T-helper 1 cell treated with Interleukin-12 subunit alpha and Interleukin-12 subunit beta and Interleukin-4 antibody, amounts not matched to agents 30 μg/mL and 1 μg/mL, for 36 hours (primary cell): Measurements from ENCODE around the gene GRAP2.
A peak's percentile ranks its signal among the peaks of the same experiment; 100 is the strongest.

Experiments used
- H3K27ac Mint-ChIP-seq: one replicate; pipeline ENCODE4 v1.8.0; 2021; ENCODE audit warnings: mild to moderate bottlenecking, mixed read lengths
- H3K27me3 Mint-ChIP-seq: one replicate; pipeline ENCODE4 v1.8.0; 2021; ENCODE audit warnings: low read depth, mixed read lengths
- H3K36me3 Mint-ChIP-seq: one replicate; pipeline ENCODE4 v1.8.0; 2021; ENCODE audit warnings: low read depth, mixed read lengths
- H3K4me1 Mint-ChIP-seq: one replicate; pipeline ENCODE4 v1.8.0; 2021; ENCODE audit warnings: low read depth, mixed read lengths
- H3K4me3 Mint-ChIP-seq: one replicate; pipeline ENCODE4 v1.8.0; 2021; ENCODE audit warnings: mild to moderate bottlenecking, moderate library complexity, mixed read lengths
- H3K9me3 Mint-ChIP-seq: one replicate; pipeline ENCODE4 v1.8.0; 2021; ENCODE audit warnings: mixed read lengths

Gene GRAP2

DNA sequence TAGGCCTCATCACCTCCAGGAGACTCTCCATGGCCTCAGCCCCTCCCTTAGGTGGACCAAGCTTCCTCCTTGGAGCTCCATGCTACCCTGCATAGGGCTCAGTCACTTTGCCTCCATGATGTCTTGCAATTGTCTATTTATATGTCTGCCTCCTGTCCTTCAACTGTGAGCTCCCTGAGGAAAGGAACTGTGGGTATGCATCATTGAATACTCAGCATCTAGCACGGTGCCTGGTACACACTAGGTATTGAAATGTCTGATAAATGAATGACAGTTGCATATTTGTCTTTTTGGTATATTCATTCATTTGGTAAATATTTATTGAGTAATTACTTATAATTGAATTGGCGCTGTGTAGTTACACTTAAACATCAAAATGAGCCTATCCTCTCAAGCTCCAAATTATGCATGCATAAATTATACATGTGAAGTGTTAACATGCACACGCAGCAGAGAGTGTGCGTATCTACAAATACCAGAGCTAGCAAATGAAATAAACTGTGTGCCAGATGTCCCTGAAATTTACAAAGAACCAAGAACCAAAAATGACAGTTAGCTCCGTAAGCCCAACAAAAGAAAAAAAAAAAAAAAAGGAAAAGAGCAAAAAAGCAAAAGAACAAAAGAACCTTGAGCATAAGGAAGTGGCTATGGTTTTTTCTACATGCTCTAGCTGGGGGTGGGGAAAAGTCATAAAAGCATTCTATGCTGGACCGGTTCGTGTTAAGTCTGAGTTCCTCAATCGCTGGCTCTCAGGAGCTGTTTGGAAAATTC lies 25.2 kb downstream of the GRAP2 start:
- Mint-ChIP-seq H3K27me3 (no peaks in the 10 kb centered on the region), H3K27ac (peak overlapping the region; percentile 82), H3K4me1 (peaks cover 43% of the 10 kb centered on the region), H3K9me3 (no peaks in the 10 kb centered on the region), H3K36me3 (peaks cover 35% of the 10 kb centered on the region), H3K4me3 (no peak overlapping the region)

DNA sequence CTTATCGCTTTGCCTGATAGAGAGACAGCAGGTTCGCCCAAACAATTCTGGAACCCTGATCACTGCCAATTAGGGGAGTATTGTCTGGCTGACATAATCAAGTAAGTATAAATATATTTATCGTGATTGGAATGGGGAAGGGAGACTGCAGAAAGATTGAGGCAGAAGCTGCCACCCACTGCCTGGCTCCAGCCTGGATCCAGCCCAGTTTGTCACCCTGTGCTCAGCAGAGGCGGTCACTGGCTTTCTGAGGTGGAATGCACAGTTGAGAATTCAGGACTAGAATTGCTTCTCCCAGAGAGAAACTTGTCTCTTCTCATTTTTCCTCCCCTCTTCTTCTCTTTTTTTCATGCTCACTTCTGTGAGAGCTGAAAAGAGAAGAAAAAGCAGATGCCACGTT lies 25.9 kb downstream of the GRAP2 start:
- H3K27me3 Mint-ChIP-seq: no peaks in the 10 kb centered on the region
- peaks cover 35% of the 10 kb centered on the region for H3K36me3 Mint-ChIP-seq
- H3K4me1 Mint-ChIP-seq: peaks cover 39% of the 10 kb centered on the region
- H3K9me3 Mint-ChIP-seq: no peaks in the 10 kb centered on the region
- peak overlapping the region; percentile 82 for H3K27ac Mint-ChIP-seq
- no peak overlapping the region for H3K4me3 Mint-ChIP-seq

DNA sequence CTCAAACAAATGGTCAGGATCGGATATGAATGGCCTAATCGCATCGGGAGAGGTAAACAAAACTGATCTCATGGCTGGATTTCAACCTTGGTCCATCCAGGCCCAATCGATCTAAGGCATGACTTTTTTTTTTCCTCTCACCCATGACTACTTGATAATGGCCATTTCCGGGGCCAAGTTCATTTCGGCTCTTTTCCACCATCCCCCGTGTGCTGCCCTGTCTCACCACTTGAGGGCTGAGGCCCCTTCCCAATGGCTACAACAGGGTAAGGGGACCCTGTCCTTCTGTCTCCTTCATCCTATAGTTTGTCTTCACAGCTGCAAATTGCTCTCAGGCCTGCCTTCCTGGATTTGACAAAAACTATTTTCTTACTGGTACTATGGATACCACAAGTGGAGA lies 26.7 kb downstream of the GRAP2 start:
- no peaks in the 10 kb centered on the region for H3K27me3 Mint-ChIP-seq
- no peak overlapping the region for H3K4me3 Mint-ChIP-seq
- H3K27ac Mint-ChIP-seq: peak overlapping the region; percentile 77
- peaks cover 32% of the 10 kb centered on the region for H3K4me1 Mint-ChIP-seq
- peaks cover 28% of the 10 kb centered on the region for H3K36me3 Mint-ChIP-seq
- H3K9me3 Mint-ChIP-seq: no peaks in the 10 kb centered on the region

DNA sequence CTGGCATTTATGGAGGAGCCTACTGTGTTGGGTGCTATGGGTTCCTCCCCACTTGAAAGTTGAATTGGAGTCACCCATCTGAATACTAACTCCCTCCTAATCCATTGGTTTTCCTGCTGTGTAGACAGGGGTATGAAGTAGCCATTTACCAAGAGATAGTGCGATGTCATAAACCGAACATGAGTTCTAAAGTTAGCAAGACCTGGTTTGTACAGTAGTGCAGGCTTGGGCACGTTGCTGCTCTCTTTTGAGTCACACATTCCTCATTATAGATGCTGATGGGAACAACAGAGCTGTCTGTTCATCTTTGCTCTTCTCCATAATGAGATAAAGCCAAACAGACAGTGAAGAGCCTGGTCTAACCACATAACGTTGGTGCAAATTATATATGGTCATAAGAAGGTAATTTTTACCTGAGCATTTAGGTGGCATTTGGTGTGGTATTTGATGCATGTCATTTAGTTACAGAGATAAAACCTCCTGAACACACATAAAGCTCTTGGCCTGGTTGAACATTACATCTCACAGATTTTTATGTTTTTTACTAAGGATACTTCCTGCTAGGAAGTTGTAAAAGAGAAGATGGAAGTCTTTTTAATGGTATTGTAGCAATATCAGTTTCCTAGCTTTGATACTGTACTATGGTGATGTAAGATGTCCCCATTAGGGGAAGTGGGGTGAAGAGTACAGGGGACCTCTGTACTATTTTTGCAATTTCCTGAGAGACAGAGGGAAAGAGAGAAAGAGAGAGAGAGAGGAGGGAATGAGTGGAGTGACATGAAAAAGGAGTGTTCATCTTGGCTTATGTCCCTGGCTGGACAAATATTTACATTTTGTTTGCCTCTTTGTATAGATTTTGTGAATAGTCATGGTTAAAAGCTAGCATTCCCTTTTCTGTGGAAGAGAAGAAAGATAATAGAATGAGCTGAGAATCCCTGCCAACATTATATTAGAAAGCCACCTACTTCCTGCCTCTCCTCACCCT lies 27.9 kb downstream of the GRAP2 start:
- Mint-ChIP-seq H3K27ac (peak overlapping the region; percentile 77), H3K27me3 (no peaks in the 10 kb centered on the region), H3K9me3 (no peaks in the 10 kb centered on the region), H3K4me3 (no peak overlapping the region), H3K4me1 (peaks cover 34% of the 10 kb centered on the region), H3K36me3 (peaks cover 33% of the 10 kb centered on the region)

DNA sequence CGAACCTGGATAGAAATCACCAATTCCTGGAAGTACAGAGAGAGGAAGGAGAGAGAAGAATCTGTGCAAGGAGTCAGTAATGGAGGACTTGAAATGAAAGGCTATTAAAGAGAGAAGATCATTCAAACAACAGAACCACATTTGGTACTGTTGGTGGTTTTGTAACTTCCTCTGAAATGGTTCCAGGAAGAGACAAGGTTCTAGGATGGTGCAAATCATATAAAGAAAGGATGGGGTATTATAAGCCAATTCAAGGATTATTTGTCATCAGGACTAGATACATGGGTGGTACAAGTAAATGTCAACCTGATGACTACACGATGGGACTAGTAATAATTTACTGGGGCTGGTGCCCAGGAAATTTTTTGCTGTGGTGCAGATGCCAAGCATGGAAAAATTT lies 30.4 kb downstream of the GRAP2 start:
- no peaks in the 10 kb centered on the region for H3K9me3 Mint-ChIP-seq
- no peak overlapping the region for H3K4me3 Mint-ChIP-seq
- H3K27me3 Mint-ChIP-seq: no peaks in the 10 kb centered on the region
- no peak overlapping the region for H3K27ac Mint-ChIP-seq
- peaks cover 37% of the 10 kb centered on the region for H3K36me3 Mint-ChIP-seq
- H3K4me1 Mint-ChIP-seq: peaks cover 35% of the 10 kb centered on the region

DNA sequence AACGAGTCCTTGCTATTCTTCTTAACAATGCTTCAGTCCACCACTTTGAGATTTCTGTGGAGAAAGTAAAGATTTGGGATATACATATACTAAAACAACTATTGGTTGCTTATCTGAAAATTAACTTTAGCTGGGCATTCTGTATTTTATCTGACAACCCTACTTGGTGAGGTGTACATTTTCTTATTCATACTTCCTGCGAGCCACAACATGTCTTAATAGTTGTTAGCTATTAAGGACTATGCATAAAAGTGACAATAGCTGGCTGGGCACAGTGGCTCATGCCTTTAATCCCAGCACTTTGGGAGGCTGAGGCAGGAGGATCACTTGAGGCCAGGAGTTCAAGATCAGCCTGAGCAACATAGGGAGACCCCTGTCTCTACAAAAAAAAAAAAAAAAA lies 31.3 kb downstream of the GRAP2 start:
- Mint-ChIP-seq H3K4me3 (no peak overlapping the region), H3K4me1 (peaks cover 42% of the 10 kb centered on the region), H3K27me3 (no peaks in the 10 kb centered on the region)

DNA sequence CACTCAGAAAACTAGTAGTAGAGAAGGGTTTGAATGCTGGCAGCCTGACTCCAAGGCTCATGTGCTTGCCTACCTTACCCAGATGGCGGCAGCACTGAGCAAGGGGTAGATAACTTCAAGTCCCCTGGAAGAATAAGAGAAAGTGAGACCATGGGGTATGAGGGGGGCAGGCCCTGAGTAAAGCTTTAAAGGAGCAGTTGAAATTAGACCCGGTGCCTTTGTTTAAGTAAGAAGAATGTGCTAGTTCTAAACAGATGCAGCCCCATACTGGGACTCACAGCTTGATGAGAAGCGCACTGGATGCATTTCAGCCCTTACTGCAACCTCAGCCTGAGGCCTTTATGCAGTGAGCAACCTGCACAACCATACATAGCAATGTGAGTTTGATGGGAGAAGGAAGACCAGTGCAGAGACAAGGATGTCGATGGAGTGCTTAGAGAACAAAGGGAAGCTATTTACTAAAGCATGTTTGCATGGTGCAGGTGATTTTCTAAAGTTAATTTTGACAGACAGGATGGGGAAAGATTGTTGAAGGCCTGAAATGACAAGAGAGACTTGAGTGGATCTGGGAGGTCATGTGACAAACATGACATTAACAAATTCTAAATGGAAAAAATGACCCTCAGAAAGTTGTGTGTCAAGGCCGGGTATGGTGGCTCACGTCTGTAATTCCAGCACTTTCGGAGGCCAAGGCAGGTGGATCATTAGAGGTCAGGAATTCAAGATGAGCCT lies 32.2 kb downstream of the GRAP2 start:
- Mint-ChIP-seq H3K36me3 (peaks cover 32% of the 10 kb centered on the region), H3K4me1 (peaks cover 51% of the 10 kb centered on the region), H3K27ac (peak overlapping the region; percentile 88), H3K9me3 (no peaks in the 10 kb centered on the region), H3K27me3 (no peaks in the 10 kb centered on the region), H3K4me3 (peak overlapping the region; percentile 83)

More for the DNA sequence above, 31.3 kb downstream of the GRAP2 start:
- Mint-ChIP-seq H3K27ac (peak overlapping the region; percentile 73), H3K36me3 (peaks cover 36% of the 10 kb centered on the region), H3K9me3 (no peaks in the 10 kb centered on the region)

DNA sequence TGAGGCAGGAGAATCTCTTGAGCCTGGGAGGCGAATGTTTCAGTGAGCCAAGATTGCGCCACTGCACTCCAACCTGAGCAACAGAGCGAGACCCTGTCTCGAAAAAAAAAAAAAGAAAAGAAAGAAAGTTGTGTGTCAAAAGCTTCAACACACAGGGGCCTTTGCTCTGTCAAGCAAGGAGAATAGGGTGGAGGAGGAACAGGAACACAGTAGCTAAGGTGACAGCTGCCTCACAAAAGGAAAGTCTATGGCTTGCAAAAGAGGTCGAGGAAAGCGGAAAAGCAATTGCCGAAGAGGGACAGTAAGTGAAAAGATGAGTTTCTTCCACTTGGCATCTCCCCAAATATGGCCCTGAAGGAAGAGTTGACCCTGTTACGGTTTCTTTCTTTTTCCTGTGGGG lies 32.9 kb downstream of the GRAP2 start:
- Mint-ChIP-seq H3K9me3 (no peaks in the 10 kb centered on the region), H3K4me3 (peak overlapping the region; percentile 83), H3K36me3 (peaks cover 31% of the 10 kb centered on the region), H3K27ac (peak overlapping the region; percentile 88), H3K4me1 (peaks cover 58% of the 10 kb centered on the region), H3K27me3 (no peaks in the 10 kb centered on the region)

DNA sequence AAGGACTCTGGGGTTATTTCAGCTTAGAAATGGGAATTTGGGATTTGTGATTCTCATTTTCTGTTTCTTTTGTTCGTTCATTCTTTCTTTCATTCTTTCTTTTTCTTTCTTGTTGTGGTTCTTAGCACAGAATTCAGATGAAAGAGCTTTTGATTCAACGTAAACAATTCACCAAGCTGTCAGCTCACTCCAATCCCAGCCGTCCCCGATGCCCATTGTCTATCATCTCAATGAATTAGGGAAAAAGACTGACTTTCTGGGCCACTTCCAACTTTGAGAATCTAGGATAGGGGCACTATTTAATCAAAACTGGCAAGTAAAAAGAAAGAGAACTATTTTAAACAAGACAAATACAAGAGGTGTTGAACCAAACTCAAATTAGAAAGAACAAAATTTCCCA lies 34.2 kb downstream of the GRAP2 start:
- peak overlapping the region; percentile 73 for H3K4me3 Mint-ChIP-seq
- peak overlapping the region; percentile 79 for H3K27ac Mint-ChIP-seq
- peaks cover 63% of the 10 kb centered on the region for H3K4me1 Mint-ChIP-seq
- peaks cover 31% of the 10 kb centered on the region for H3K36me3 Mint-ChIP-seq
- no peaks in the 10 kb centered on the region for H3K9me3 Mint-ChIP-seq
- H3K27me3 Mint-ChIP-seq: no peaks in the 10 kb centered on the region

DNA sequence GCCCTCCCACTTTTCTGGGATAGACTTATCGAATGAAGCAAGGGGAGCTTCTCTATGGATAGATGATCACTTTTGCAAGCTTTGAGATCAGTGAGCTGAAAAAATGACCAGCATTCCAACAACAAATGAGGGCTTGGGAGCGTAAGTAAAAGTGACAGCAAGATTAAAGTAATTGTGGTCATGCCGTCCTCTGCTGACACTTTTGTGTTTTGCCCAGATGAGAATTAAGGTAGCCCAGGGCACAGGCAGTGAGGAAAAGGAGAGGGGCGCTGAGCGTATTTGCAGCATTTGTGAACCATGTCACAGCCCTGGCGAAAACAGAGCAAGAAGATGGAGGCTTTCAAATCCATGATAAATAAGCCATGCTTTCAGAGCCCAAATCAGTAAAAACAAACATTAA lies 34.7 kb downstream of the GRAP2 start:
- peaks cover 34% of the 10 kb centered on the region for H3K36me3 Mint-ChIP-seq
- H3K27me3 Mint-ChIP-seq: no peaks in the 10 kb centered on the region
- H3K9me3 Mint-ChIP-seq: no peaks in the 10 kb centered on the region
- H3K4me3 Mint-ChIP-seq: peak overlapping the region; percentile 73
- peak overlapping the region; percentile 53 for H3K27ac Mint-ChIP-seq
- peaks cover 67% of the 10 kb centered on the region for H3K4me1 Mint-ChIP-seq

DNA sequence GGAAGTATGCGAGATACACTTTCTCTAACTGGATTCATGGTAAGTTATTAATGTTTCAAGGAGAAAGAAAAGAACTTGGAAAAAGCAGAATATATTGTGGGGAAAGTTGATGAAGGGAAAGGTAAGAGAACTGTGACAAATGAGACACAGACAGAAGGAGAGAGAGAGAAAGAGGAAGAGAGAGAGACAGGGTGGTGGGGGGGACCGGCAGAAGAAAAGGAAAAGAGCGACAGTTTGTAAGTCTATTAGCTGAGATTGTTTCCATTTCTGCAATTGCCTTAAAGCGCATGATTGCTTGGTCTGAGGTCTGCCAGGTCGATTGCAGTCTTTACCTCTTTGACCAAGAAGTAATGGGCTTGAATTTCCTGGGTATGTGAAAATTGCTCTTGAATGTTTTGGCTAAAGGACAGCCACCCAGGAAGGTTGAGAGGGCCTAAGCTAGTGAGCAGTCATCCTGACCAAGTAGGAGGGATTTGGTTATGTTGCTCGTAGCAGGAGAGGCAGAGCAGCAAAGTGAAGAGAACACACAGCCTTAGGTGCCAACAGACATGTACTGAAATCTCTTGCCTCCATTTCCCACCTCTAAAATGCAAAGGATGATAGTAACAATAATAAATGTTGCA lies 35.8 kb downstream of the GRAP2 start:
- Mint-ChIP-seq H3K27me3 (no peaks in the 10 kb centered on the region), H3K4me3 (peak overlapping the region; percentile 73), H3K9me3 (no peaks in the 10 kb centered on the region), H3K36me3 (peaks cover 39% of the 10 kb centered on the region), H3K27ac (peak overlapping the region; percentile 58), H3K4me1 (peaks cover 75% of the 10 kb centered on the region)

DNA sequence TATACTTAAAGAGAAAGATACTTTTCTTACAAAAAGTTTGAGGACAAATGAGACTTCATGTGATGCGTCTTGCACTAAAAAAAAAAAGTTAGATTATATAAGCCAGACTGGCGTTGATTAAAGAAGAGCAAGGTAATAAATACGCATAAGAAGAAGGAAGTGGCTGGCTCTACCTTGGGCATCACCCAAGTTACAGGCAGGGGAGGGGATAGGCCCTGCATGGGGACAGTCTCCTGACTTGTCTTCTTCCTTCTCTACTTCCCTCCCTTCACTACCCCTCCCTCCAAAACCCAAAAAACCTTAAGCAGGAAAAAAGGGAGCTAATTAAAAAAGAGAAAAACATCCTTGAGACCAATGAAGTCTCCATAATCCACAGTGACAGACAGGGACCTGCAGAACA lies 37.0 kb downstream of the GRAP2 start:
- H3K4me3 Mint-ChIP-seq: peak overlapping the region; percentile 30

DNA sequence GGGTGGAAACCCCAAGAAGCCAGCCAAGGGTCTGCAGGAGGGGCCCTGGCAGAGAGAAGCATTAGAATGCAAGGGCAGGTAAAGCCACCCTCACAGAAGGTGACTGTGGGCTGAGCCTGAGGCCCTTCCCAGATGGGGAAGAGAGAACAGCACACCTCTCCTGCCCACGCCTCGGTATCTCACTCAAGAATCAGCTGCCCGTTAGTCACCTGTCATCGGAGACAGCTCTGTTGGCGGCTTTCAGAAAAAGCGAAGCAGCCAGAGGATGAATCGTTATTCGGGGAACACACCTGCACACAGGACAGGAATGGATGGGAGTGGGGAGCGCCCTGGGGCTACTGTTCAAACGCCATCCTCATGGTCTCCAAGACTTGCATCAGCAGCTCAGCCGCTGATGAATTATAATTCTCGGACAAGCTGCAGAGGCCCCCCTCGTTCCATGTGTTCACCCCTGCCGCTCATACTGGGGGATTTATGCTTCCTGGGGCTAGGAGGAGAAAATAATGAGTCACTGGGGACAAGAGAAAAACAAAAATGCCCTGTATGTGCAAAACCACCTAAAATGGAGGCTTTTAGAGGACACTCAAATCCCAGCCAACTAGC lies 37.7 kb downstream of the GRAP2 start:
- H3K27me3 Mint-ChIP-seq: no peaks in the 10 kb centered on the region
- no peak overlapping the region for H3K27ac Mint-ChIP-seq
- H3K4me1 Mint-ChIP-seq: peaks cover 82% of the 10 kb centered on the region
- H3K36me3 Mint-ChIP-seq: peaks cover 39% of the 10 kb centered on the region
- peak overlapping the region; percentile 30 for H3K4me3 Mint-ChIP-seq
- H3K9me3 Mint-ChIP-seq: no peaks in the 10 kb centered on the region

More for the DNA sequence above, 37.0 kb downstream of the GRAP2 start:
- no peaks in the 10 kb centered on the region for H3K9me3 Mint-ChIP-seq
- H3K4me1 Mint-ChIP-seq: peaks cover 84% of the 10 kb centered on the region
- H3K36me3 Mint-ChIP-seq: peaks cover 41% of the 10 kb centered on the region
- H3K27ac Mint-ChIP-seq: no peak overlapping the region
- no peaks in the 10 kb centered on the region for H3K27me3 Mint-ChIP-seq
